Midbrain (tissue), 1 donor: Measurements from ENCODE around the gene KLHL42.

ENCODE experiments used
- DNase-seq: peaks from one replicate; lab custom pipeline; 2025; lab: John Stamatoyannopoulos, UW

The KLHL42 gene

DNA sequence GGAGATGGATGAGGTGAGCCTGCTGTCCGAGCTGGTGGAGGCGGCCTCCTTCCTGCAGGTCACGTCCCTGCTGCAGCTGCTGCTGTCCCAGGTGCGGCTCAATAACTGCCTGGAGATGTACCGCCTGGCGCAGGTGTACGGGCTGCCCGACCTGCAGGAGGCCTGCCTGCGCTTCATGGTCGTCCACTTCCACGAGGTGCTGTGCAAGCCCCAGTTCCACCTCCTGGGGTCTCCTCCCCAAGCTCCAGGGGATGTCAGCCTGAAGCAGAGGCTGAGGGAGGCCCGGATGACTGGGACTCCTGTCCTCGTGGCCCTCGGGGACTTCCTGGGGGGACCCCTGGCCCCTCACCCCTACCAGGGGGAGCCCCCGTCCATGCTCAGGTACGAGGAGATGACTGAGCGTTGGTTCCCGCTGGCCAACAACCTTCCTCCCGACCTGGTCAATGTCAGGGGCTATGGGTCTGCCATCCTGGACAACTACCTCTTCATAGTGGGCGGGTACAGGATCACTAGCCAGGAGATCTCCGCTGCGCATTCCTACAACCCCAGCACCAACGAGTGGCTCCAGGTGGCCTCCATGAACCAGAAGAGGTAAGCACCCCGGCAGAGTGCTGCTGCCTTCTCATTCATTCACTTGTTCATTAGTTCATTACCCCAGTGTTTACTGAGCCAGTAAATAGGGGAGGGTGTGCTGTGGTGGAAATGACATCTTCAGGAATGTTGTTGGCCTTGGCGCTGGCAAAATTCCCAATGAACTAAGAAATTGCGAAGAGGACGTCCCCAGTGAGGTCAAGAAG is 777 bp downstream of the KLHL42 start:
- DNase-seq: no peak

DNA sequence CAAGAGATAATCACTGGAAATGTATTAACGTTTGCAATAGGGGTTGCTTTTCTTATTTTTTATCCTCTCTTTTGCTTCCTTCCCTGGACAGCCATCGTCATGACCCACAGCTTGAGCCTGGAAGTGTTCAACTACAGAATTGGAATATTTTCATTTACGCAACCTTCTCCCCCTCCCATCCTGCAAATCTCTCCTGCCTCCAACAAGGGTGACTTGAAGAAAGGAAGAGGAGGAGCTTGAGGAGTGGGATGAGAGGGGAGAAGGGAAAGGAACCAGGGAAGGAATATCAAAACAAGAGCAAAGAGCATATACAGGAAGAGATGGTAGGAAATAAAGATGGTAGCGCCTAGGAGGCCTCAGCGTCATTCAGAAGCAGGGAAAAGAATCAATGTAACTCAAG is 1.6 kb downstream of the KLHL42 start:
- no peak for DNase-seq

DNA sequence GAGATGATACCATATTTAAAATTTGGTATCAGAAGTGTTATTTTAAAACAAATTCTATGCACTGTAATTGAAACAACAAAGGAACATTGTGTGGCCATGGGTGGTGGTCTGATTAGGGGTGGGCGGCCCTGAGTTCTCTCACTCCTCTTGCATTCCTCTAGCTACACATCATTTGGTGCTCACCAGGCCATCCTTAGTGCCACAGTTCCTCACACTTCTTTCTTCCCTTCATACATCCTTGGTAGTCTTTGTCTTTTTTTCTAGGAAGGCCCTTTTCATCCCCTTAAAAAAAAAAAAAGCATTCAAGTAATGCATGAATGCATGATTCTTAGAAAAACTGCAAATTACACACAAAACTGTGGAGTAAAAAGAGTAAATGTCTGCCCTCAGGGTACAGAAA is 2.4 kb downstream of the KLHL42 start:
- no peak for DNase-seq

DNA sequence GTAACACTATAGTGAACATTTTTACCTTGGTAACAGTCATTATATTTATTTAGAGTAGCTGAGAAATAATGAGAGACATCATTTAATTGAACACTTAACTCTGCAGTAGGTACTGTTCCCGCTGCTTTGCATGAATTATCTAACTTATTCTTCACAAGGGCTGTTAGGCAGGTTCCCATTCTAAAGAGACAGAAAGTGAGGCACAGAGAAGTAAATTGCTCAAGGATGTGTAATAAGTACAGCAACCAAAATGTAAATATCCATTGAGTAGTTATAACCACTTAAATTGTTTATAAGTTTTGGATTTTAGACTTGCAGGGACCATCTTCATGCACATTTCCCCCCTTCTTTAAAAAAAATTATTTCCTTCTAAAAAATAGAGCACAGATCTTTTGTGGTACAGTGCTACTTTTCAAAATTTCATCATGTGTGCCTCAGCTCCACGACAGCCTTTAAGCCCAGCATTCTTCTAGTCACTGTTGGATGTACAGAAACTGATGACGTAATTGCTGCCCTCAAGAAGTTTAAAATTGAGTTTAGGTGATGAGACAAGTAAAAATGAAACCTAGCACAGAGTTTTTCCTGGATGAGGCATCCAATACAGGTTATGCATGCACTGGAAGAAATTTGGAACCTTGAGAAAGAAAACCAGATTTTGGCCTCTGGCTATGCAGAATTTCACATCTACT is 6.0 kb downstream of the KLHL42 start:
- no peak for DNase-seq

DNA sequence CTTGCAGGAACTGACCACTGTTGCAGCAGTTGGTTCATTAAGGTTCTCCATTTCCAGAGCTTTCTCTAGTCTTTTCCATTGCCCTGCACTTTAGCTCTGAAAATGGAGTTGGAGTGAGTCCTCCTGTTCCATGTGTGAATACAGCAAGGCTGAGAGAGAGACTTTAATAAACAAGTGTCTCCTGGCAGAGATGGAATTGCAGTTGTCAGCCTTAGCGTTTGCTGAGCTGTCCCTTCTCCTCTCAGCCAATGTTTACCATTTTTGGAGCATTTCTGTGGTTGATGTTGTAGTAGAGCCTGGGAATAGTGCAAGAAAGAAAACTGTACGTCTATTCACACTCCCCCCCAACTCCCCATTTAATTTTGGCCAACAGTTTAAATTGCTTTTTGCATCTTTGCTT is 7.5 kb downstream of the KLHL42 start:
- no peak for DNase-seq

DNA sequence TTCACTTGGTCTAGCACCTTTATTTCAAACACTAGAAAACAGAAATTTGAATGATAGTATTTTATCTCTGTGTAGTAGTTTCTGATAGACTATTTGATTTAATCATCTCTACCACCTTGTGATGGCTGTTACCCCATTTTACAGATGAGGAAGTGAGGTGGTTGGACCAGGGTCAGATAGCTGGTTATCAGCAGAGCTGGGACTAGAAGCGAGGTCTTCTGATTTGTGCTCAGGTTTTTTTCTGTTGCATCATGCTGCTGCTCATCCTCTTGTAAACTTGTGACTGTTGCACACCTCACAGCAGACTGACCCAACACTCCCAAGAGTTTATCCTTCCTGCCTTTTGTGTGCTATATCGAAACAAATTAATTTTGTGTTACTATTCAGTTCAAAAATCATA is 10.1 kb downstream of the KLHL42 start:
- DNase-seq: no peak

DNA sequence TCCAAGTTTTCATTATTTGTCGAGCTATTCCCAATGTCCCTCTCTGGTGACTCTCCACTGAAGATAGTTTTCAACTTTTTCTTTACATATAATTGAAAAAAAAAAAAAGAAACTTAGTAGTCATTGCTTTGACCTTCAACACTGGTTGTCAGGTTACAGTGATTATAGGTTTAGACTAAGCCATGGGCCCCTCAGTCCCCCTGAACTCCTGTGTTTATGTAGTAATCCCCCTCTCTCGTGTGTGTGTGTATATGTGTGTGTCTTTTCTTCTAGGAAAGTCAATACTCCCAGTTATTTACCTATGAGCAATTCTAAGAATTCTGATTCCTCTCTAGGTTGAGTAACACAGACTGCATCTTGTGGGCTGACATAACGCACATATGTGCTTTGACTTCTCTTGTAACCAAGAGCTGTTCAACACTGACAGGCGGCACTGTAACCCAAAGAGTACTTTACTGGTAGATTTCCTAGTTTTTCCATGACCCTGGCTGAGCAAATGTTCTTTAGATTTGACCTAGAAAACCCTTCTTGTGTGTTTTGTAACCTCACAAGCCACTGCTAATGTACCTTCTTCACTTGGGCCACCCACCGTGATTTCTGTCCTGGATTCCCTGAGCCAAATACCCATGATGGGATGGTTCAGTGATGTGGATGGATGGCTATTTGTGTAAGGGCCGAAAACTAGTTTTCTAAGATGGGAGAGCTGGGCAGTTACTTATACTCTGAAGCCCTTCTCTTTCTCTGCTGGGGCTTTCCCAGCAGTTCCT is 15.0 kb downstream of the KLHL42 start:
- DNase-seq: no peak

DNA sequence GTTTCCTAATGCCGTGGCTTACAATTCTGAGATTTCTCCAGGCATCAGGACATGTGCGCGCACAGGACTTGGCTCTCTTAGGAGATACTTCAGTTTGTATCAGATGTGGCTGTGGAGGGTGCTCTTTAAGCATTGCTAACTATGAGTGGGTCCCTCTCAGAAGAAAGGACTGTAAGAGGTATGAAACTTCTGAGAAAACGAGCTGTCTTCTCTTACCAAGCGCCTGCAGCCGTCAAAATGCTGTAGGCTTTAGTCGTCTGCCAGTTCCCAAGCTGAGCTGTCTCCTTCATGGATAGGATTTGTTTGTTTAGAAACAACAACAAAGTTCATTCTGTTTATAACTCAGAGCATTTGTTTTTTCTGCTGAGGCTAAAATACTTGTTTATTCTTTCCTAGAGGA is 16.1 kb downstream of the KLHL42 start:
- no peak for DNase-seq

DNA sequence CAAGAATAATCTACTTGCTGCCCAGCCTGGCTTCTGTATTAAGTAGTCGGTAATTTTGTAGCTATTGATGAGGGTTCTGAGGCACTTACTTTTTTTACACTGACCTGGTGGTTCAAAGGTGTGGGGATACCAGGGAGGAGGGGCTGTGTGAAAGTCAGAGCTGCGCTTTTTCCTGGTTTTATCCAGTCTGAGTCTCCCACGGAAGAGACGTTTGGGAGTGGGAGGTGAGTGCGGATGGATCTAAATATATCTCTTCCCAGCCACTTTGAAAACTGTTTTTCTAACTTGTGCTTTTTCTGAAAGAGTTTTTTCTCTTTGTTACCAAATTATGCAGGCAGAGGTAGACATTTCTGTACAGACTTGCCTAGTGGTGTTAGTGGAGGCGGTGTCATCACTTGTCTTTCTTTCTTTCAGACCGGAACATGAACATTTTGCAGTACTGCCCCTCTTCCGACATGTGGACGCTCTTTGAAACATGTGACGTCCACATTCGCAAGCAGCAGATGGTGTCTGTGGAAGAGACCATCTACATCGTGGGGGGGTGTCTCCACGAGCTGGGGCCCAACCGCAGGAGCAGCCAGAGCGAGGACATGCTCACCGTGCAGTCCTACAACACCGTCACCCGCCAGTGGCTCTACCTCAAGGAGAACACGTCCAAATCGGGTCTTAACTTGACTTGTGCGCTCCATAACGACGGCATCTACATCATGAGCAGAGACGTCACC is 17.4 kb downstream of the KLHL42 start:
- DNase-seq: no peak

DNA sequence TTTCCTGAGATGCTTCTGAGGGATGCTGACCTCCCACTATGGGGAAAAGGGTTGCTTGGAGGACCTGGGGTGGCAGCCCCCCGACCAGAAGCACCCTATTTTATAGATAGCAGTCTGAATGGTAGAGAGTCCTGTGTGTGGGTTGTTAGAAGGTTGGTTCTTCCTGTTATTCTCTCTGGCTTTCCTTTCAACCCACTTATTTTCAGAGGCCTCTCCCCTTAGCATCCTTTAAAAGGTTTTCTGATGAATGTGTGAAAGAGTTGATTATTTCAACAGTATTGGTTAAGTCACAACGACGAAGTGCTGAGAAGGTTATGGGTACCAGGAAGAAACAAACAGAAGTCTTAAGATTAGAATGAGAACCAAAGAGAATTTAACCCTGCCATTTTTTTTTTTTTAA is 20.8 kb downstream of the KLHL42 start:
- no peak for DNase-seq

DNA sequence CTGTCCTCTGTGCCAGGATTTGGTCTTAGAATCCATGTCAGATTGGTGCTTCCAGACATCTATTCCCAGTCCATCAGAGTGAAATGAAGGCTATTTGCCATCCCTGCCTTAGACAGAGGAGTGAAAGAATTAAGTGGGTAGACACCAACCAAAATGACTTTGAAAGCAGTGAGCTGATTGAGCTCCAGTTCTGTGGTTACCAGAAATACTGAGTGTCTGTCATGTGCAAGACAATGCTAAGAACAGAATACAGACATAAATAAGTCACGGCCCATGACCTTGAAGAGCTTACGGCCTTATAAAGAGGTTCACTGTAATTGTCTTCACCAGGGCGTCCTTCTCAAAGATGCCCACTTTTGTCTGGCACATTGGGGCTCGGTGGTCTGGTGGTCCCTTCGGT is 21.6 kb downstream of the KLHL42 start:
- DNase-seq: no peak

DNA sequence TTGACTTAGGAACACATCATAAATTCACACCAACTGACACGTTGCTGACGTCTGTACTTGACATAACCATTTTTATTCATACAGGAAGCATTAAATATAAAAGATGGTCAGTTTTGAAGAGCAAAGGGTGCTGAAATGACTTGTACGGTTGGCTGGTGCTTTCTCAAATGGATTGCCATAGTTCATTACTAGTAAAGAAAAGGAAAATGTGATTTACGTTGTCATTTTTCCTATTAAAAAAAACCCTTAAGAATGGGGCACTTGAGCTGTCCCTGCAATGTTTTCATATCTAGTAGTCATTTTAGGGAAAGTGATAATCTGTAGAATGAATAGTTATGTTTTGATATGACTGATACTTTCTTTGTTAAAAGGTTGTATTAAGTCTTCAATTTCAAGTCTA is 22.5 kb downstream of the KLHL42 start:
- DNase-seq: no peak

DNA sequence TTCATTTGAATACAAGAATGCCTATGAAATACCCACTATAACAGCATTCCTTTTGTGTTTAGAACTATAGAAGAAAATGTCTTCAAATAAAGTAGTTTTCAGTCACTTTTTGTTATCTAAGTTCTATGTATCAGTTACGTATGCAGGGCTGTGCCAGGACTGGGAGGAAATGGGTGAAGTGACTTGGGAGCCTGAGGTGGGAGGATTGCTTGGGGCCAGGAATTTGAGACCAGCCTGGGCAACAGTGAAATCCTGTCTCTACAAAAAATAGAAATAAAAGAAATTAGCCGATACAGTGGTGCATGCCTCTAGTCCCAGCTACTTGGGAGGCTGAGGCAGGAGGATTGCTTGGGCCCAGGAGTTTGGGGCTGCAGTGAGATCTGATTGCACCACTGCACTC is 22.9 kb downstream of the KLHL42 start:
- DNase-seq: no peak

DNA sequence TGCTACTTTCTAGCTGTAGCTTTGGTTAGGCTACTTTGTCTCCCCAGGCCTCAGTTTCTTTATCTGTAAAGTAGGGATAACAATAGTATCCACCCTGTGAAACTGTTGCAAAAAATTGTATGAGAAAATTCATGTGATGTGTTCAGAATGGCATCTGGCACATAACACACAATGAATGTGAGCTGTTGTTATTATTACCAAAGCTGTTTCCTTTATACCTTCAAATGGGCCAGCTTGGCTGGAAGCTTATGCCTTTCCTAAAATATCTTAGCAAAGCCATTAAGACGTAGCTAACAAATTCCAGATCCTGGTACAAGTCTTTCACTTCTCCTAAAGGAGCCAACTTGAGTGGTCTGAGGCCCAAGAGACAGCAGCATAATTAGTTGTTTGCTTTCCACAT is 25.2 kb downstream of the KLHL42 start:
- DNase-seq: no peak

DNA sequence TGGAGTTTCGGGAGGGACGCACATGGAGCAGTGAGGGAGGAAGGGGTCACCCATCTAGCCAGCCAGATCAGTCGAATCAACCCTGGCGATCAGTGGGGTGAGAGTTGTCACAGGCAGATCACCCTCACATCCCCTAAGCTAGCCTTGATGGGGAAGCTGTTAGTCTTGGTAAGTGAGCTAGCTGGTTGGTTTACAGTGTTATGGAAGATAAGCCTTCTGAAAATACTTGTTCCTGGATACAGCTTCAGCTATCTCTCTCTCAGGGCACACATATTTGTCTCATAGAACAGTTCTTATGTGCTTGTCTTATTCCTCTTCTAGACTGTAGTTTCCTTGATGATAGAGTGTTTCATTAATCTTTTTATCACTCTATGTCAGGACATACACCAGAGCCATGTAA is 26.2 kb downstream of the KLHL42 start:
- DNase-seq: no peak

DNA sequence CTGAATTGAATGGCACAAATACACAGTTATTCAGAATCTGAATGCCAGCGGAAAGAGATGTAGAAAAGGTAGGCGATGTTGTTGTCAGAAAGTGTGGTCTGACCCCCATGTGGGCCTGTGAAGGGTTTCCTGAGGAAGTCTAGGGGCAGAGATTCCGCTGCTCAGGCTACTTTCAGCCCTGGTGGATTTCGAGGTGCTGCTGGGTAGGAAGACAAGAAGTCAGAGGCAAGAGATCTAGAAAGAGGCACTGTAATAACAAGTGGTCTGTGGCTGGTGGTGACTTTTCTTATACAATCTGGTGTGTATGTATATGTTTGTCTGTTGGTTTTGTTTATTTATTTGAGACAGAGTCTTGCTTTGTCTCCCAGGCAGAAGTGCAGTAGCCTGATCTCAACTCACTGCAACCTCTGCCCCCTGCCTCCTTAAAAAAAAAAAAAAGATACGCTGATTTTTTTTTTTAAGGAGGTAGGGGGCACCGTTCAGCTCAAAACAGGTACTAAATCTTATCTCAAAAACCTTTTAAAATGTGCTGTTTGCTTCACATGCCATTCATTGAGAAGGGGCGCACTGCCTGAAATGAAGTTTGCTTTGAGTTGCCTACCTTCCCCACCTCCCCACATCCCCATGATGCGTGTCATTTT is 27.1 kb downstream of the KLHL42 start:
- DNase-seq: no peak

DNA sequence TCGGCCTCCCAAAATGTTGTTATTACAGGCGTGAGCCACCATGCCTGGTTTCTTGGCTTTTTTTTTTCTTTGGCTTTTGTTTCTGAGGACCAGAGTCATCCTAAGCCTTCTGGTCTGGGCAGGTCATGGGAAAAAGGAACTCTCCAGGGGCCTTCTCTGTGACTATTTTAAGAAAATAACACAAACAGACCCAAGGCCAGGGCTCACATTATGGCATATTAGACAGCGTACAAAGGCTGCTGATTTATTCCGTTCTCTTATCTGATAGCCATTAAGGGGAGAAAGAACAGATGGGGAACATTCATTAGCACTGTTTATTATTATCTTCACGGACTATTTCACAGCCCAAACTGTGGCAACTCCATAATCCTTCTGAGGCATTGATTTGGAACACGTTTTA is 28.8 kb downstream of the KLHL42 start:
- DNase-seq: no peak

DNA sequence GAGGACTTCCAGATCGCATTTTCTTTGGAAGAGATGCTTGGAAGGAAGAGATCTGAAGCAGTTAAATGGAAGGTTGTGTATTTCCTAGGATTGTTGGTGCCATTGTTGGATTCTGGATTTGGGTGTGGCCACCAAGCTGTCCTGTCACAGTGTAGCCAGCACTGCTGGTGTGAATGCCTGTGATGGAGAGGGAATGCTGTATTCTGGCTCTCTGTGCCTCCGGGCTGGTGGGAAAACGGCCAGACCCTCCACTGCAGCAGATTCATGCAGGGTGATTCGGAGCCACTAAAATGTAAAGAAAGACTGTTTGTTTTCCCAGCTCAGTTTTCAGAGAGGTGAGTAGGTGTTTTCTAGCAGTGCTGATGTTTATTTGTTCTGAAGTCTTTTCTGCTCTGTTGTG is 30.7 kb downstream of the KLHL42 start:
- DNase-seq: no peak

DNA sequence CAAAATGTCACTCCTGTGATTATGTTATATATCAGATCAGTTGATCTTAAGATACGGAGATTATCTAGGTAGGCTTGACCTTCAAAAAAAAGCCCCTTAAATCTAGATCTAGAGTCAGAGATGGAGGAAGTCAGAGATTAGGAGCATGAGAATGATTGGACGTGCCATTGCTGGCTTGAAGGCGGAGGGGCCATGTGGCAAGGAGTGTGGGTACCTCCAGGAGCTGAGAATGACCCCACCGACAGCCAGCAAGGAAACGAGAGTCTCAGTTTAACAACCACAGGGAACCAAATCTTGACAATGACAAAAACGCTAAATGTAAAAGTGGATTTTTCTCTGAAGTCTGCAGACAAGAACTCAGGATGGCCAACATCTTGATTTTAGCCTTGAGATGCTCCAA is 32.5 kb downstream of the KLHL42 start:
- DNase-seq: no peak

DNA sequence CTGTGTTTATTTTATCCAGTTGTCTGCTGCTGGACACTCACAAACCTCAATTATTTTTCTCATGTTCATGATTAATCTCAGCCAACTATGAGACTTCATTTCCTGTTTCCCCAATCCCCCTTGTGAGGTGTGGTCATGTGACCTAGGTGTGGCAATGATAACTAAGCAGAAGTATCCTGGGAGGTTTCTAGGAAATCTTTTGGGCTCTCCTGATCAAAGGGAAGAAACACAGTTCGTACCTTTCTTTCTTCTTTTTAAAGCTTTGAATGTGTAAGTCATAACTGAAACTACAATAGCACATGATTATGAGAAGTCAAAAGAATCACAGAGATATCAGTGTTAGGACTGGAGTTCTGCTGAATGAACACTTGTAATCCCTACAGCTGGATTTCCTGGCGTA is 34.4 kb downstream of the KLHL42 start:
- DNase-seq: no peak

DNA sequence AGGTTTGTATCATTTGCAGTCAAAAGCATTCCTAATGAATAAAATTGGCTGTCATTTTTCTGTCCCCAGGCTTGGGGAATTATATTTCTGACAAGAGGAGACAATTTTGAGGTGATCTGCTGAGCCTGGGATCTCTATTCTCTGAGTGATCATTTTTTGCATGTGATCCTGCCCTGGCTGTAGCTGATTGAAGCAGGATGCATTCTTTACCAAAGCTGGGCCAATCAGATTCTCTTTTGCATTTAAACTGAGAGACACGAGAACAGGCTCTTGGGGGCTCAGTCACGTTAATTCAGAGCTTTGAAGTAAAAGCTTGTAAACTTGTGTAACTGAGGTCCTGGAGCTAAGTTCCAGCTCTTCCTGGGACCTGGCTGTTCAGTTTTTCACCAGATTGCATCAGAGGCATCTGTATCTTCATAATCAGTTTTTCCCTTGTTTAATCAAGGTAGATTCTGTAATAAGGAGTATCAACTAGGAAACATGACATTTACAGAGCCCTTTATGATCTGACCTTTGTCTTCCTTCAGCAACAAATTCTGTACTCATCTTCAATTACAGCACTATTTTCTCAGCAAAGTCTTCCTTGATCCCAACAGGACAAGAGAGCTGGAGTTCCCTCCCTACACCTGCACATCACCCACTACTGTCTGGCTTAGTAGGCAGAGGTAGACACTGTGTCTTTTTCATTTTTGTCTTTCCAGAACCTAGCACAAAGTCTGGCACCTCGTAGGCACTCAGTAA is 35.0 kb downstream of the KLHL42 start:
- no peak for DNase-seq
